ENCODE data around the gene SOX1. TPM values are rescaled to one million over a fixed set of nuclear protein-coding genes. Genes with fewer than 3 reads are reported as not detected.

The SOX1 gene
- total RNA-seq, 4 donors from 2014 or later: 0.19 to 0.68 TPM; not detected in 2

DNA sequence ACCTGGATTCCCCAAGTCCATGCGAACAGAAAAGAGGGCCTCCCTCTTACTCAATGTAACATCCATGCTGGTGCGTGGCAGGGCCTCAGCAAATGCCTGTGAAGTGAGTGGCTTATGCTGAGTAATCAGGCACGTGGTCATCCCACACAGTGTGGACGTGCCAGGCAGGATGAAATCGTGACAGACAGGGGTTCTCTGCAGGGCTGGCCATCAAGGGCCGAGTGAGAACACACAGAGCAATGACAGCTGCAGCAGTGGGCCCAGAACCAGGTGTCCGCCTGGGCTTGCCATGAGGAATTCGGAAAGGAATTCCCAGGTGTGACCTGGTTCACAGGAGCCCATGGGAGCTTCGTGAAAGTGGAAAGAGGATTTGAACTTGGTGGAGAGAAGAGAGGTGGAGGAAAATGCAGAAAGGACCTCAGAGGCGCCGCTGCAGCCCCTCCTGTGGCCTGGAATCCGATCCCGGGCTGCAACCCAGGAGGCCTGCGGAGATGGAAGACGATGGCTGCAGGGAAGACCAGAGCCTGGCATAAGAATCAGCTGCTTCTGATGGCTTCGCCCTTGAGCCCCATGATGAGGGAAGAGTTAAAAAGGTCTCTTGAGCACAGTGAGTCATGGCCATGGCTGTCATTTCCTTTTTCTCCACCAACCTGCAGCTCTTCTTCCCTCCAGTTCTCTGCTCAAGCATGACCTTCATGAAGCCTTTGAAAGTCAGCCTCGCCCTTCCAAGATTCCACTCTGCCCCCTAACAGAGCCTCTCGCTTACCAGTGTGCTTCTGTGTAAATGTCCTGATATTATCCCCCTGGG is 34.6 kb upstream of the SOX1 start:
- no peak for DNase-seq (ENCODE audit: low spot score in 2 of 2)
- Histone ChIP-seq H3K4me1 (peaks cover 7% of the 10 kb centered on the region), H3K27me3 (peaks cover 3% of the 10 kb centered on the region), H3K9me3 (no peaks in the 10 kb centered on the region), H3K27ac (no peak overlapping the region), H3K36me3 (no peaks in the 10 kb centered on the region), H3K4me3 (no peak overlapping the region)
- TF ChIP-seq POLR2A (IDR thresholded peaks at IDR 0.05): no peak
- 44% methylated on average over 14 of the region's 18 CpGs for WGBS

- no peak for TF ChIP-seq POLR2AphosphoS5 (IDR thresholded peaks at IDR 0.05)
- TF ChIP-seq EP300 (IDR thresholded peaks at IDR 0.05): no peak
- TF ChIP-seq POLR2A (IDR thresholded peaks at IDR 0.05): no peak
- peaks cover 9% of the 10 kb centered on the region for H3K27me3 ChIP-seq
- H3K9me3 ChIP-seq: no peaks in the 10 kb centered on the region
- no peak overlapping the region for H3K27ac ChIP-seq
- peaks cover 7% of the 10 kb centered on the region for H3K4me1 ChIP-seq
- DNase-seq (ENCODE audit: low spot score in 2 of 2): no peak
- no peak overlapping the region for H3K4me3 ChIP-seq
- H3K36me3 ChIP-seq: no peaks in the 10 kb centered on the region
- WGBS: 62% methylated on average over 12 of the region's 12 CpGs
These were observed 32.7 kb upstream of the SOX1 start for GRCh38 chr13:112034231-112034630.

DNA sequence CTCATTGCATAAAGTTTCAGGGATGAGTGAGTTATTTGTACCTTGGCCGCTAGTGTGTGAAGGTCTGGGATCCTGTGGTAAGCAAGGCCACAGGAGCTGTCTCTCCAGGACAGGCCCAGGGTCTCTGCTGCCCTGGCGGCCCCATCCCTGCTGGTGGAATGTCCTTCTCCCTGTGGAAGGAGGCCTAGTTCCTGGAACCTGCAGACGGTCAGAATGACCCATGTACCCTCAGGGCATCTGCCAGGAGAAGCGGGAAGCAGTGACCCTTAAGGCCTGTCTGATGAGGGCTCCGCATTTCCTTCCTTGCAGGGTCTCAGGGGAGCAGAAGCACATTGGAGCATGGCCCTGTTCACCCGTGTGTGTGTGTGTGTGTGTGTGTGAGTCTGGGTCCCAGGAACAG is 32.1 kb upstream of the SOX1 start:
- 83% methylated on average over 1 of the region's 6 CpGs for WGBS
- TF ChIP-seq, protein P1, sequence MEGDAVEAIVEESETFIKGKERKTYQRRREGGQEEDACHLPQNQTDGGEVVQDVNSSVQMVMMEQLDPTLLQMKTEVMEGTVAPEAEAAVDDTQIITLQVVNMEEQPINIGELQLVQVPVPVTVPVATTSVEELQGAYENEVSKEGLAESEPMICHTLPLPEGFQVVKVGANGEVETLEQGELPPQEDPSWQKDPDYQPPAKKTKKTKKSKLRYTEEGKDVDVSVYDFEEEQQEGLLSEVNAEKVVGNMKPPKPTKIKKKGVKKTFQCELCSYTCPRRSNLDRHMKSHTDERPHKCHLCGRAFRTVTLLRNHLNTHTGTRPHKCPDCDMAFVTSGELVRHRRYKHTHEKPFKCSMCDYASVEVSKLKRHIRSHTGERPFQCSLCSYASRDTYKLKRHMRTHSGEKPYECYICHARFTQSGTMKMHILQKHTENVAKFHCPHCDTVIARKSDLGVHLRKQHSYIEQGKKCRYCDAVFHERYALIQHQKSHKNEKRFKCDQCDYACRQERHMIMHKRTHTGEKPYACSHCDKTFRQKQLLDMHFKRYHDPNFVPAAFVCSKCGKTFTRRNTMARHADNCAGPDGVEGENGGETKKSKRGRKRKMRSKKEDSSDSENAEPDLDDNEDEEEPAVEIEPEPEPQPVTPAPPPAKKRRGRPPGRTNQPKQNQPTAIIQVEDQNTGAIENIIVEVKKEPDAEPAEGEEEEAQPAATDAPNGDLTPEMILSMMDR (IDR thresholded peaks at IDR 0.05): no peak
- no peak for TF ChIP-seq POLR2AphosphoS5 (IDR thresholded peaks at IDR 0.05)
- TF ChIP-seq POLR2A (IDR thresholded peaks at IDR 0.05): no peak
- TF ChIP-seq EP300 (IDR thresholded peaks at IDR 0.05): no peak

GRCh38 chr13:112042496-112042895 is 24.5 kb upstream of the SOX1 start:
- TF ChIP-seq POLR2AphosphoS5 (IDR thresholded peaks at IDR 0.05): no peak
- no peak for TF ChIP-seq POLR2A (IDR thresholded peaks at IDR 0.05)
- no peak for TF ChIP-seq EP300 (IDR thresholded peaks at IDR 0.05)
- TF ChIP-seq, protein P1 (IDR thresholded peaks at IDR 0.05): no peak
- H3K36me3 ChIP-seq: no peaks in the 10 kb centered on the region
- peaks cover 28% of the 10 kb centered on the region for H3K27me3 ChIP-seq
- no peaks in the 10 kb centered on the region for H3K9me3 ChIP-seq
- H3K27ac ChIP-seq: no peak overlapping the region
- no peak for DNase-seq (ENCODE audit: low spot score in 2 of 2)
- WGBS: 61% methylated on average over 4 of the region's 4 CpGs
- H3K4me3 ChIP-seq: no peak overlapping the region
- no peaks in the 10 kb centered on the region for H3K4me1 ChIP-seq

More for the DNA sequence above, 32.1 kb upstream of the SOX1 start:
- Histone ChIP-seq H3K27me3 (peaks cover 12% of the 10 kb centered on the region), H3K9me3 (no peaks in the 10 kb centered on the region), H3K36me3 (no peaks in the 10 kb centered on the region), H3K4me1 (peaks cover 7% of the 10 kb centered on the region), H3K27ac (no peak overlapping the region), H3K4me3 (no peak overlapping the region)
- no peak for DNase-seq (ENCODE audit: low spot score in 2 of 2)

DNA sequence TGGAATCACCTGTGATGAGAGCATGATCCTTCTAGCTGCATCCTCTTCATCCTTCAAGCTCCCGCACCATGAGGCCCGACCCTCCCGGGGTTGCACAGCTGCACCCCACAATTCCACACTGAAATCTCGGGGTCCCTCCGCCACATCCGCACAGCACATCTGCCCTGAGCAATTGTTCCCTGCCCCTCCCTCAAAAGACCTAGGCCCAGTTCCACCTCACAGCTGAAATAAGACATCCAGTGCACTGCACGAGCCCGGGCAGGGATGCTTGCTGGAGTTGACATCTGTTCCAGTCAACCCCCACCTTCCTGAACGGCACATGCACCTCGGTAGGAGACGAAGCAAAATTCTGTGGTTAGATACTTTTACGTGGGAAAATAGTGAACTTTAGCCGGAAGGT is 14.7 kb upstream of the SOX1 start:
- no peak for TF ChIP-seq POLR2AphosphoS5 (IDR thresholded peaks at IDR 0.05)
- no peak for TF ChIP-seq POLR2A (IDR thresholded peaks at IDR 0.05)
- TF ChIP-seq EP300 (IDR thresholded peaks at IDR 0.05): no peak
- TF ChIP-seq, protein P1 (IDR thresholded peaks at IDR 0.05): no peak
- no peak overlapping the region for H3K27ac ChIP-seq
- H3K4me1 ChIP-seq: peaks cover 29% of the 10 kb centered on the region
- H3K9me3 ChIP-seq: no peaks in the 10 kb centered on the region
- no peak overlapping the region for H3K4me3 ChIP-seq
- WGBS: 45% methylated on average over 13 of the region's 13 CpGs
- H3K36me3 ChIP-seq: no peaks in the 10 kb centered on the region
- peak in 1 of 2 donors; percentile 65 for DNase-seq (ENCODE audit: low spot score in 2 of 2)
- H3K27me3 ChIP-seq: peaks cover 93% of the 10 kb centered on the region

GRCh38 chr13:112053167-112053743 is 13.7 kb upstream of the SOX1 start:
- Histone ChIP-seq H3K4me3 (no peak overlapping the region), H3K36me3 (no peaks in the 10 kb centered on the region), H3K27me3 (peaks cover 96% of the 10 kb centered on the region), H3K27ac (no peak overlapping the region), H3K9me3 (no peaks in the 10 kb centered on the region), H3K4me1 (peaks cover 37% of the 10 kb centered on the region)
- no peak for DNase-seq (ENCODE audit: low spot score in 2 of 2)
- TF ChIP-seq POLR2A (IDR thresholded peaks at IDR 0.05) (no peak), POLR2AphosphoS5 (IDR thresholded peaks at IDR 0.05) (no peak), EP300 (IDR thresholded peaks at IDR 0.05) (no peak)
- TF ChIP-seq, protein P1 (IDR thresholded peaks at IDR 0.05): no peak
- WGBS: 9% methylated on average over 31 of the region's 31 CpGs
